Measurements from ENCODE around the gene MYO18A. TPM values are rescaled to one million over a fixed set of nuclear protein-coding genes. Genes with fewer than 3 reads are reported as not detected.

MYO18A gene
- total RNA-seq, 1 donor, result 78.3 TPM

- TF ChIP-seq CTCF (IDR thresholded peaks at IDR 0.05; ENCODE audit: insufficient read depth, low read length), result no peak
- no peak for DNase-seq (ENCODE audit: low read depth)
- H3K4me3 ChIP-seq (ENCODE audit: low read depth, low read length), result no peak overlapping the region
Observed at GRCh38 chr17:29022074-29022473, 158.1 kb downstream of the MYO18A start.

- no peak for TF ChIP-seq CTCF (IDR thresholded peaks at IDR 0.05; ENCODE audit: insufficient read depth, low read length)
- DNase-seq (ENCODE audit: low read depth), result no peak
- H3K4me3 ChIP-seq (ENCODE audit: low read depth, low read length), result no peak overlapping the region
Observed at GRCh38 chr17:29021226-29021625, 159.0 kb downstream of the MYO18A start.

Other genes starting within 250 kb of the MYO18A start
- 25.7 and 58.1 TPM in 2 replicates for gene PHF12, start 228.9 kb downstream of the MYO18A start, total RNA-seq (ENCODE audit: low replicate concordance)
- not detected in 2 replicates for gene SEZ6, start 174.4 kb downstream of the MYO18A start, total RNA-seq (ENCODE audit: low replicate concordance)
- gene PIPOX, start 137.3 kb downstream of the MYO18A start, total RNA-seq (ENCODE audit: low replicate concordance), result 1.8 and 3.0 TPM in 2 replicates
- not detected in 2 replicates for gene CRYBA1, start 66.5 kb upstream of the MYO18A start, total RNA-seq (ENCODE audit: low replicate concordance)
- gene NUFIP2, start 113.8 kb upstream of the MYO18A start, total RNA-seq (ENCODE audit: low replicate concordance), result 53.3 and 59.7 TPM in 2 replicates
- gene TAOK1, start 210.0 kb upstream of the MYO18A start, total RNA-seq (ENCODE audit: low replicate concordance), result 71.8 and 78.3 TPM in 2 replicates